HG02678 (cell line): Measurements from ENCODE around the gene SDC3.

Experiments
- ATAC-seq: cut with Tn5 transposase; IDR thresholded peaks from one replicate; pipeline ENCODE4 v1.9.1; 2021; ENCODE audit warnings: mild to moderate bottlenecking, moderate library complexity; ENCODE audit not compliant: unreplicated experiment

Gene SDC3

DNA sequence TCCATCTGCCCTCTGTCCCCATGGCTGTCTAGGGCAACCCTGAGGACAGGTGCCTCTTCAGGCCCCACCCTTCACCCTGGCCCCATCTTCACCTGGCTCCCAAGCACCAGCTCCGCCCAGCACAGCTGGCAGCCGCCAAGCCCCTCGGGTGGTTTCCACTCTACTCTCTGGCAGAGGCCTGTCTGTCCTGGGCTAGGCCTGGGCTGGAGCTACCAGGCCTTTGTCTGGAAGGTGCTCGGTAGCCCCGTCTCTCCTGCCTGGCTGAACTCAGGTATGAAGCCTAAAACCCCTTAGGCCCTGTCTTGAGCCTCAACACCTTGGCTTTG, 17.4 kb downstream of the SDC3 start:
- ATAC-seq = no peak

DNA sequence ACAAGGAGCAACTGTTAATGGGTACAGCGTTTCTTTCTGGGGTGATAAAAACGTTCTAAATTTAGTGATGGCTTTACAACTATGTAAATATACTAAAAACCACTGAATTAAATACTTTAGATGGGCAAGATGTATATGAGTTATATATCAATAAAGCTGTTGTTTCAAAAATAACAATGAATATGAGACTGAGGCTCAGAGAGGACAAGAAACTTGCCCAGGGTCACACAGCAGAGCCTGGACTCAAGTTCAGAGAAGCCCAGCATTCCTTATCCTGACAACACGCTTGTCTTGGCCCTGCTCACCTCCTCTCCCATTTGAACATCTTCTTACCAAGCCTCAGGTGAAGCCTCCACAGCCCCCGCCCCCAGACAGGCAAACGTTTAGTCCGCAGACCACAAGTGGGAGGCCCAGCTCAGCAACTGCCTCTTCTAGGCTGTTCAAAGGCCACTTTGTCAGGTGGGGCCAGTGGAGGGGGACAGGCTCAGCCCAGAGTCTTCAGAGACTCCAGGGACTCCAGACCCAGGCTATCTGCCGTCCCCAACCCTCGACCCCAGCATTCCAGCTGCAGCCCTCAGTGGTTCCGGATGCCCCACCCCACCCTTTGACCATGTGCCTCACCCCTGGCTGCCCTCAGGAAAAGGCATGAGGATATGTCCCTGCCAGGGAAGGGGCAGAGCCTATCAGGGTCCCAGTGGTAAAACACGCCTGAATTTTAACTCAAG, 17.9 kb downstream of the SDC3 start:
- no peak for ATAC-seq

DNA sequence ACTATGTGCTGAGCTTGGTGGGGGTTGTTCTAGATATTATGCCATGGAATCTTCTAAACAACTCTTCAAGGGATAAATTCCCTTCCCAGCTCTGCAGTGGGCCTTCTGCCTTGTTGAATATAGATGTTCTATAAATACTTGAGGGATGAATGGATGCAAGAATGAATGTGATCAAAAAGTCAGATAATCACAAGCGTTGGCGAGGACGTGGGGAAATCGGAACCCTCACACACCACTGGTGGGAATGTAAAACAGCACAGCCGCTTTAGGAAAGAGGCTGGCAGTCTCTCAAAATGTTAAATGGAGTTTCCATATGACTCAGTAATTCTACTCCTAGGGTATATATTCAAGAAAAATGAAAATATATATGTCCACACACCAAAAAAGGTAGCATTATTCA, 19.0 kb downstream of the SDC3 start:
- no peak for ATAC-seq

DNA sequence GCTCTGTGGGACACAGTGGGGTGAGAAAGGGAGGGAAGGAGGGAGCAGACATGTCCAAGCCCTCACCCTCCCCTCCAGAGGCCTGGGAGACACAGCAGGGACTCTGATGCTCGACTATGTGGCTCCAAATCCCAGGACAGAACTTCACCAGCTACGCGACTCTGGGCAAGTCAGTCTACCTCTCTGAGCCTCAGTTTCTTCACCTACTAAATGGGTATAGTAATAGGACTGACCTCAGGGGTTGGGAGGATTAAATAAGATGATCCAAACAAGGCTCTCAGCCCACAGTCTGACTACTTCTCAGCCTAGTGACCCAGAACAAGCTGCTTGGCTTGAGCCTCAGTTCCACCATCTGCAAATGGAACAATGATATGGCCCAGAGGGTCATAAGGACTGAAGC, 19.6 kb downstream of the SDC3 start:
- no peak for ATAC-seq

DNA sequence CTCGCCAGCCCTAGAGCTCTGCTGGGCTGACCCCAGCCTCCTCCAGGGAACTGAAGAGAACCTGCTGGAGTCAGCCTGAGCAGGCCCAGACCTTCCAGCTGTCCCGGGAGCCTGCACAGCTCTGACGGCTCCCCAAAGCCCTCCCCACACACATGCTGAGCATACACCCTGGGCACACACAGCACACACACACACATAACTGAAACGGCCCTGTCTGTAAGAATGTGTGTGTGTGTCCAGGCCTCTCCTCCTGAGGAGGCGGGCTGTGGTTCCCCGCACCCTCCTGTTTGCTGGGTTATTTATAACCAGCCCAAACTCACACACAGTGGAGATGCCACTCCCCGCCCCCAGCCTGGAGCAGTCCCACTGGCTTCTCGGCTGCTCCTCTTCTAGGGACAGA, 20.2 kb downstream of the SDC3 start:
- no peak for ATAC-seq

DNA sequence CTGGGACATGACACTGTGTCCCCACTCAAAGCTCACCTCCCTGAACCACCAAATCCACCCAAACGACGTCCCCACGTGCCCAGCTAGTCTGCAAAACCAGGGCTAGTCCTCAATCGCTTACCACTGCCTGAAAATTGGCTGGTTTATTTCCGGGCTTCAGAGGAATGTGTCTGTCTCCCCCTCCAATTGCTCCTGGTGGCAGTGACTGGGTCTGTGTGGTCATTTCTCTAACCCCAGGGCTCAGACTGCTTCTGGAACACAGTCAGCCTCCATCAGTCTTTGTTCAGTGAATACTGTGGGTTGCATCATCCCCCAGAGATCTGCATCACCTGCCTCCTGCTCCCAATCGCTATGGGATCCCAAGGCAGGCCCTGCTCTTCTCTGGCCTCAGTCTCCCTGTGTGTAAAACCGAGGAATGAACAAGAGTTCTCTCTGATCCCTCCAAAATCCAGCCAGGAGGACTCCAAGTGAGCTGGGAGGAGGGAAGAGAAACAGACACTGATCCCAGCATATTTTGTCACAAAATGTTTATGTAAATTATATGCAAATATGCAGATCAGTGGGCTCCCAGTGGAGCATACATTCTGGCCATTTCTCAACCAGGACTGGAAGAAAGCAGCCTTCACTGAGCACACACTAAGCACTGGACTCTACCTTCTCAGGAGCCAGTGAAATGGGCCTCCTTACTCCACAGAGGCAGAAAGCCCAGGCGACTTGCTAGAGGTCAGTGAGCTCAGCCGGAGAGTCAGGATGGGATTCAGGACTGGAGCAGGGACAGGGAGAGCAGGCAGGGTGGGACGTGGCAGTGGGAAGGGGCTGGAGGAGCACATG, 20.9 kb downstream of the SDC3 start:
- ATAC-seq = no peak

DNA sequence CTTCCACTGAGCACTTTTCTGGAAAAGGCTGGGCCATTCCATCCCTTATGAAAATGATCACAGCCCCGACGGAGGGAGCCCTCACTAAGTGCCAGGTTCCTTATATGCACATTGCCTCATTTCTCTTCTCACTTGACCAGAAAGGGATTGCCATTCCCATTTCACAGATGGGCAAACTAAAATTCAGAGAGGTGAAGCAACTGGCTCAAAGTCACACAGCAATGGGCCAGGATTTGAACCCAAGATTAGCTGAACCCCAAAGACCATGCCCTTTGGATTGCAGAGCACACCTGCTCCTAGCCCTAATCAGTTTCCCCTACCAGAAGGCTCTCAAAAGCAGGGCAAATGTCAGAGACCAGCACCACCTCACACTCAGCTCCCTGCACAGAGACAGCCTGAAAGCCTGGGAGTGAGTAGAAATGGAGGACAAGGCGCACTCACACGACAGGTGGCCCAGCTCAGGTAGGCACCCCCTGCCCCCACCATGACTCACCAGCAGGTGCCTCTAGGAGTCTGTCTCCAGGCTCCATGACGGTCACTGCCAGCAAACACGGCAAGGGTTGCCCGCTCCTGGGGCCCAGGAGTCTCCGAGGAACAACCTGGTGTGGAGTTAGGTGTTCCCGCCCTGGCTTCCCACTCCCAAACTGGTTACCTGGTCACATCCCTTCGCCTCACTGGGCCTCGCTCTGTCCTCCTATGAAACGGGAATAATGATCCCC, 21.7 kb downstream of the SDC3 start:
- no peak for ATAC-seq

DNA sequence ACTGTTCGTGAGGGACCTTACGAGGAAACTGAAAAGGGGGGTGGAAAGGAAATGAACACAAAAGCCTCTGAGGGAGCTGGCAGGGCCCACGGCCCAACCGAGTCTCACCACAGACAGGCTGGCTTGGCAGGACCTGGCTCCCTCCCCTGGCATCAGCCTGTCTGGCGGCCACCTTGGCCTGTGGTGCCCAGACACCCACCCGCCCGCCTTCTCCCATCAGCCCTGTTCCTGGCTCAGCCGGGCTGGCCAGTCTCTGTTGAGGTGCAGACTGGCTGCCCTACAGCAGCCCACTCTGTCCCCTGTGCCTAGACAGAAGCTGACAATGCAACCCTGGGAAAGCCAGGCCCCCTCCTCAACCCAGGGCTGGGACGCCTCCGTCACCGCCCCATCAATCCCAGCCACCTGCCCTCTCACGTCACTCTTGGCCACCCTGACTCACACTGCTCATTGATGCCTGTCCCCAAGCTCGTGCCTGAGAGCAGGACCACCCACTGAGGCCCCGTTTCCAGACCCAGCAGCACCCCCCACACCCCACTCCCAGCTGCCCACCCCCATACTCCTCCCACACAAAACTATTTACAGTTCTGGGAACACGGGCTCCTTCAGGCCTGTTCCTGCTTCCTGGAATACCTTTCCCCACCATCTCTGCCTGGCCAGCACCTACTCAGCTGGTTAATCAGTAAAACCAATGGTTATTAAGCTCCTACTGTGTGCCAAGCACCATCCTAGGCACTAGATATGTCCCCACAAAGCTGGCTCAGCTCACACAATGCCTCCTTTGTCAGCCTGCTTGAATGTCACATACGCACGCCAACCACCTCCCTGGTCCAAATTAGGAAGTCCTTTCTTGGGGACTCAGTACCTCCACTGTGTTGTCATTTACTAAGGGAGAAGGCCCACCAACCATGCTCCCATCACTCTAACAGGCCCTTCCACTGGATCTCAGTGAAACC, 22.7 kb downstream of the SDC3 start:
- no peak for ATAC-seq

DNA sequence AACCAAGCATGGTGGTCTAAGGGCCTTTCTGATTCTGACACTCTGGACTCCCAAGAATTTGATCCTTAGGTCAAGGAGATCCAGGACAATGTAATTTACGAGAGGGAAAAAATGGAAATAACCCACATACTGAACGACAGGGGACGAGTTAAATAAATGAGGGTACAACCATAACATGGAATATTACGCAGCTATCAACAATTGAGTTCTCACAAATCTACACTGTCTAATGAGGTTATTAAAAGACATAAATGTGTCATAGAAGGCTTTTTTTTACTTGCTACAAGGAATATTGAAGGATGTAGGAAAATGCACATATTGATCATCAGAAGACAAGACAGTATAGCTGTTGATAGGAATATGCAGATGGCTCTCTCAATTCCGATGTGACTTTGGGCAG, 23.8 kb downstream of the SDC3 start:
- ATAC-seq = no peak

DNA sequence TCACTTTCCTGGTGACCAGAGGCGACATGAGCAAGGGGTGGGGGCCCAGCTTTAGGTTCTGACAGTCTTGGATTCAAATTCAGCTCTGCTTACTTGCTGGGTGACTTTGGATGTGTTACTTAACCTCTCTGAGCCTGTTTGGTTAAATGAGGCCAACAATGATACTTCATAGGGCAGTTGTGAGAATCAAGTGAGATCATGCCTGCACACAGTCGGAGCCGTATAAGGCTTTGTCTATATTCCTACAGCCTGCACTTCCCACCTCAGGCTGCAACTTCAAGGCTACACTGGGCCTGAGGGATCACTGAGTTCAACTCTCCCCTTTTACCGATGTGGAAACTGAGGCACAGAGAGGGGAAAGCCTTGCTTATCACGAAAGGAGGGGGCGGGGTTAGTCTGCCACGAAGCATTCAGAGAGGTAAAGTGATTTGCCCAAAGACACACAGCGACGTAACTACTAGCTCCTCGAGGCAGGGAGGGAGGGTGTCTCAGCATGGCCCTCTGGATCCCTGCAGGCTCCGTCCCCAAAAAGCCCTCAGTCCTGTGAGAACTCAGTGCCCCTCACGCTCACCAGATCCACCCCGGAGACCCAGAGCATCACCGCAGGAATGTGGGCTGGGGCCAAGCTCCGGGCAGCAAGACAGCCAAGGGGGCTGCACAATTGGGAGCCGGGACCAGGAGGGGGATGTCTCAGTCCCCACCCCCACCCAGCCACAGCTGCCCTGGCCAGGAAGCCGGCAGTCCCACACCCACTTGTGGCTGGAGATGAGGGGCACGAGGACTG, 25.0 kb downstream of the SDC3 start:
- no peak for ATAC-seq

DNA sequence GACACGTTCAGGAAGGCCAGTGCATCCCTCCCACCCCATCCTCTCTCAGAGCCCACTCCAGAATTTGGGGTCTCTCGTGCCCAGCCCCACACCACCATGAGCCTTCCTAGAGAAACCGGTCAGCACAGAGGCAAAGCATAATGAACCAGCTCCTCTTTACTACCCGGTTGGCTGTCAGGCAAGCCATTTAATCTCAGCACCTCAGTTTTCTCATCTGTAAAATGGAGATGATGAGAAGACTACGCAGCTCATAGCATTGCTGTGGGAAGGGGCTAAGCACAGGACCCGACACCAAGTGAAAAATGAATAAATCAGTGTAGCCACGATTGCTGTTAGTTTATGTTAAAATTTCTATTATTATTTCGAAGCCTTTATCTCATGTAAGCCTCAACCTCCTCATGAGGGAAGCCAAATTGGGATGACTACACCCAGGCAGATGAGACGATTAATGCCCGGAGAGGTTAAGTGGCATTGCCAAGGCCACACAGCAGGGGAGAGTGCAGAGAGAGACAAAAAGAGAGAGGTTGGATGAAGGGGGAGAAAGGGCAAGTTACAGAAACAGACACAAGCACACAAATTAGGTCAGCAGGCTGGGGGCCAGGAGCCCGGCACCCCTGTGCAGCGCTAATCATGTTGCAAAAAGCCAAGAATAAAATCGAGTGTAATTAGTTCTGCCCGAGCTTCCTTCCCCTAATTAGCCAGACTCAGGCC, 25.7 kb downstream of the SDC3 start:
- ATAC-seq = no peak

DNA sequence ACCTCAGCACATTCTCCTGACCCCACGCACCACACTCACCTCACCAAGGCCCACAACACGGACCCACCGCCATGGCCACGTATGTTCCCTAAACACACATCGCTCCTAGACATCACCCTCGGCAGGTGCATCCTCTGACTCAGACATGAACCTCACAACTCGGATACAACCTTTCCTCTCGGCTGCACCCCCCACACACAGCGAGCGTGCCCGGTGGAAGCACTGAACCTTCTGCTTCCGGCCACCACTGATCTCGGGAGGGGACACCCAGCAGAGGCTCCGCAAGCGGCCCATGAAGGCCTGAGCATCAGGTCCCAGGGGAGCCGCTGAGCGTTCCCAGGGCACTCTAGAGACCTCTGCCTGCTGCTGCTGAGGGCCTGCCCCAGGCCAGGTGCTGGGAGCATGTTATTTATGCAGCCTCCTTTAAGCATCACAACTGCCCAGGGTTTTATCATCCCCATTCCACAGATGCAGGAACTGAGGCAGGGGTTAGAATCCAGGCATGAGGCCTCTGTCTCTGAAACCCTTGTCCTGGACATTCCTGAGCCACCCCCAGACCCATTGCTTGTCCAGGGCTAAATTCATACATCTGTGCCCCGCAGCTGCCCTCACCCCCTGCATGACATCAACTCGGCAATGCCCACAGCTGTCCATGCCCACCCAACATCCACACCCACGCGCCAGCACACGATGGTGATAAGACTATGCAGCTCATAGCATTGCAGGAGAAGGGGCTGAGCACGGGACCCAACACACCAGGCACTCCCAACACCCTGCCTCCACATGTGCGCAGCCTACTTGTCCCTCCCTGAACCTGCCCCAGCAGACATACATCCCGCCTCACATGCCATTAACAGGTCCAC, 27.0 kb downstream of the SDC3 start:
- ATAC-seq = no peak

DNA sequence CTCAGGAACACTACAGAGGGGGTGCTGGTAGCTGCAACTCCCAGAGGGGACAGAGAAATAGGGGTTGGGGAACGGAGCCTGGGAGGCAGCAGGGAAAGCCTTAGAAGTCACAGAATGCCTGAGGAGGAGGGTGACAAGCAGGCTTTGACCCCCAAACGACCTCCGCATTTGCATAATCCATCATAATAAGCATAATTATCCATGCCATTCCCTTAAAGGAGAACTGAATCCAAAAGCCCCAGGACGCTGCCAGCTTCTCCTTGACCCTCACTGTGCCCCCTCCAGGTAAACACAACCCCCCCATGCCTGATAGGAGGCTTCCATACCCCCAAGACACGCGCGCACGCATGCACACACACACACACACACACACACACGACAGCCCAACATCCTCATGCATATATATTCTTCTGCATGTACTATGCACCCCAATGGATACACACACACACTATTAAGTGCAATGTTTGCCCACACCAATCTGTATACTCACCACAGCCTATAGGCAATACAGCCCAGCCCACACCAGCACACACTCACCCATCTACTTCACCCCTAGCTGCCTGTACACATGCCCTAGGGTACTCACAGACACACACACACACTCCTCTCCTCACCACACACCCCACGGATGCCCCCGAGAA, 27.8 kb downstream of the SDC3 start:
- ATAC-seq = no peak

DNA sequence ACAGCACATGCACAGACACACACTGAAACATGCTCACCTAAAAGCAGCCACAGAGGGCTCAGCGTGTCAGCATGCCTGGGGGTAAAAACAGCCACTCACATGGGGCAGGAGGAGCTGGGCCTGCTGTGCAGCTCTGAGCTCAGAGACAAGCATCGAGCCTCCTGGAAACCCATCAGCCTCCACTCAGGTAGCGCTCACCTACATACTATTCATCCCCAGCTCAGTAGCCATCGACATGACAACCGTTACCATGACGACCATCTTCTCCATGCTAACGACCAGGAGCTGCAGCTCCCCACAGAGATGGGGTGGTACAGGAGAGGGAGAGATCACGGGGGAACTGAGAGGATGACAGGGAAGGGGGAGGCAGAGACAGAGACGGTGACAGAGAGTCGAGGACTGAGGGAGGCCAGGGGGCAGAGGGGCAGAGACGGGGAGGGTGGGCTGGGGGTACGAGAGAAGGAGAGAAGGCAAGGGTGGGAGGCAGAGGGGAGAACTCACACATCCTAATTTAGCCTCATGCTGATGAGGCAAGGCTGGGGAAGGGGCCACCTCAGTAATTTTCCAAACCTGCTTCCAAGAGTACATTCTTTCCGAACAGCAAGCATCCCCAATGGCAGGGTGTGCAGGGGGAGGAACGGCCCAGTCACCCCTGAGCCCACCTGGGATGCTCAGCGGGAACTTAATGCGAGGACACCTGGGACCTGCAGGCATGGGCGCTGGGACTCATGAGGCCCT, 28.4 kb downstream of the SDC3 start:
- ATAC-seq = no peak

DNA sequence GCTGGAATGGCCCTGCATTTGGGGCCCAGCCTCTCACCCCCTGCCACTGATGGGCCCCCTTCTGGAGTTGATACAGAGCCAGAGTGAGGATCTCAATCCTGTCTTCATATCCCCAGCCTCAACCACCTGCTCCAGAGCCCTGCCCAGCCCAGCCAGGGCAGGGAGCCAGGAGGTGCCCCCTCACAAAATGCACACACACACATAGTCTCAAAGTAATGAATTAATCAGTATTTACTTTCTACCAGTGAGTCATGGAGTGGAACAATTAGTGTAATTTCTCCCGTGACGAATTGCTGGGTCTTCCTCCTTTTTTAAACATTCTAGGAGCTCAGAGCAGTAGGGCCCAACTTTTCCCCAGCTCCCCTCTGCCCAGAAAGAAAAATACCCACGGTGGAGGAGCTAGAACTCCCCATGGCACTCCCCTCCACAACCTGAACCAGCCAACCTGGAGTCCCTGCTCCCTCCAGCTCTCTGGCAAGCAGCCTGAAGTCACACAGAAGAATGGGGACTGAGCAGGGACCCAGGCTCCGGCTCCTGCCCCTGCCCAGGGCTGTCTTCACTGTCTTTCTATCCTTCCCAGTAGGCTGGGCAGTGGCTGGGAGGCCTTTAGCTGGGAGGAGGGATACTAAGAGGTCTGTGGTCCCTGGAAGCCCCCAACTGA, 29.3 kb downstream of the SDC3 start:
- ATAC-seq = no peak

DNA sequence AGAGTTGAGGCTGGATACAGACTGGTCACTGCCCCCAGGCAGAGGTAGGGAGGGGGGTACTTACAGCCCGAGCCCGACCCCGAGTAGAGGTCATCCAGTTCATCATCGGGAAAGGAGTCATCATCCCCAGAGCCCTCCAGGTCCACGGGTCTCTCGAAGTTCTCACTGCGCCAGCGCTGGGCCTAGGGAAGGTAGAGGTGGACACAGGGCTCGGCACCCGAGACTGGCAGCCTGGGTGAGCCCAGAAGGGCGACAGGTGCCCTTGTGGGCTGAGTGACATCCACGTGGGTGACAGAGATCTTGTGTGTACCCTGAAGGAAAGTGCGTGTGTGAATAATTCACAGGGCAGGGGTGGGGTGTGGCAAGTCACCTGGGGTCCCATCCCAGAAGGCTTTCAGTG, 30.0 kb downstream of the SDC3 start:
- ATAC-seq = no peak

DNA sequence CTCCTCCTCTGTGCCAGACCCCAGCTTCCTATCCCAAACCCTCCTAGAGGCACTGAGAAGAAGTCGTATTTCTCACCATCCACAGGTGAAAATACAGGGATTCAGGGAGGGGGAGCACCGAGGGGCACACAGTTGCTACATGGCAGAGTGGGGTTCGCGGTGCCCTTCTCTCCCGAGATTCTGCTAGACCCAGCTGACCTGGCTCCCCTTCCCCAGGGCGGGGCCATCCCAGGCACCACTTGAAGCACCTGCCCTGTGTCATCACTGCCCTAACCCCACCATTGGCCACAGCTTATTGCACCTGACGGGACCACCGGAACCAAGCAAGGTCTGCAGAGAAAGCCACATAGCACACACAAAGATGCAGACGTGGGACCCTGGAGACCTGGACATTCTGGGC, 30.5 kb downstream of the SDC3 start:
- ATAC-seq = no peak
